Liver (tissue), 9 donors: Measurements from ENCODE around the gene ELOF1. TPM values are rescaled to one million over a fixed set of nuclear protein-coding genes. Genes with fewer than 3 reads are reported as not detected.

Experiments
- DNase-seq: peaks from one replicate; pipeline ENCODE4 v3.0.0-alpha.2; 2017; ENCODE audit warnings: low spot score
- H3K27ac ChIP-seq, 2 donors: one replicate each; pipeline ENCODE4 v1.7.0; 2013; ENCODE audit warnings: inconsistent platforms in 2 of 2, low read length in 2 of 2, control low read depth in 1 of 2, low read depth in 1 of 2, mild to moderate bottlenecking in 1 of 2
- H3K27me3 ChIP-seq, 4 donors: one replicate each; pipeline versions ENCODE4 v1.6.1 to v1.7.0; 2013; ENCODE audit warnings: low read length in 3 of 4, inconsistent platforms in 1 of 4, mild to moderate bottlenecking in 1 of 4, moderate library complexity in 1 of 4; ENCODE audit not compliant: control insufficient read depth in 4 of 4, insufficient read depth in 4 of 4
- H3K36me3 ChIP-seq, 4 donors: one replicate each; pipeline versions ENCODE4 v1.6.1 to v1.7.0; 2013; ENCODE audit warnings: low read length in 3 of 4, mild to moderate bottlenecking in 3 of 4, low read depth in 1 of 4, moderate library complexity in 1 of 4; ENCODE audit not compliant: control insufficient read depth in 4 of 4, insufficient read depth in 3 of 4
- H3K4me1 ChIP-seq, 4 donors: one replicate each; pipeline versions ENCODE4 v1.6.1 to v1.7.0; 2013; ENCODE audit warnings: low read length in 3 of 4, mild to moderate bottlenecking in 3 of 4, moderate library complexity in 1 of 4; ENCODE audit not compliant: control insufficient read depth in 4 of 4, insufficient read depth in 4 of 4
- H3K4me3 ChIP-seq, 3 donors: one replicate each; pipeline versions ENCODE4 v1.6.1 to v1.7.0; 2013; ENCODE audit warnings: low read length in 3 of 3, control low read depth in 1 of 3, low read depth in 1 of 3, mild to moderate bottlenecking in 1 of 3
- H3K9ac ChIP-seq, 2 donors: one replicate each; pipeline ENCODE4 v1.7.0; 2013; ENCODE audit warnings: low read length in 2 of 2, mild to moderate bottlenecking in 2 of 2, moderate library complexity in 2 of 2, control low read depth in 1 of 2, low read depth in 1 of 2
- H3K9me3 ChIP-seq, 4 donors: one replicate each; pipeline versions ENCODE4 v1.6.1 to v1.7.0; 2013; ENCODE audit warnings: low read length in 3 of 4; ENCODE audit not compliant: control insufficient read depth in 4 of 4
- EGR1 ChIP-seq, 2 donors: IDR thresholded peaks; 2 replicates each; pipeline ENCODE4 v1.6.1; 2016 to 2018; ENCODE audit warnings: antibody characterized with exemption in 2 of 2, low read depth in 2 of 2
- FOXA1 ChIP-seq: IDR thresholded peaks from 2 replicates; pipeline ENCODE4 v1.6.1; 2016; ENCODE audit warnings: antibody characterized with exemption
- FOXA2 ChIP-seq: IDR thresholded peaks from 2 replicates; pipeline ENCODE4 v1.6.1; 2016; ENCODE audit warnings: antibody characterized with exemption
- GABPA ChIP-seq, 2 donors: IDR thresholded peaks in 1 of 2; conservative IDR thresholded peaks in 1 of 2; 2 replicates each; pipeline ENCODE4 v1.6.1; 2016; ENCODE audit warnings: antibody characterized with exemption in 2 of 2, mild to moderate bottlenecking in 1 of 2, moderate library complexity in 1 of 2
- HNF4A ChIP-seq, 2 donors: conservative IDR thresholded peaks; 2 replicates each; pipeline ENCODE4 v1.6.1; 2016; ENCODE audit warnings: antibody characterized with exemption in 2 of 2, mild to moderate bottlenecking in 2 of 2
- HNF4G ChIP-seq: IDR thresholded peaks from 2 replicates; pipeline ENCODE4 v1.6.1; 2016; ENCODE audit warnings: antibody characterized with exemption
- JUND ChIP-seq, 2 donors: IDR thresholded peaks; 2 replicates each; pipeline ENCODE4 v1.6.1; 2016; ENCODE audit warnings: antibody characterized with exemption in 2 of 2
- NR2F2 ChIP-seq: IDR thresholded peaks from 2 replicates; pipeline ENCODE4 v1.6.1; 2016; ENCODE audit warnings: antibody characterized with exemption
- RAD21 ChIP-seq, 2 donors: IDR thresholded peaks; 2 replicates each; pipeline ENCODE4 v1.6.1; 2016; ENCODE audit warnings: antibody characterized with exemption in 2 of 2, mild to moderate bottlenecking in 2 of 2
- RXRA ChIP-seq, 2 donors: IDR thresholded peaks; 2 replicates each; pipeline ENCODE4 v1.6.1; 2017 to 2018; ENCODE audit warnings: antibody characterized with exemption in 2 of 2, mild to moderate bottlenecking in 1 of 2
- SP1 ChIP-seq: IDR thresholded peaks from 2 replicates; pipeline ENCODE4 v1.6.1; 2018; ENCODE audit warnings: antibody characterized with exemption, mild to moderate bottlenecking
- TAF1 ChIP-seq: conservative IDR thresholded peaks from 2 replicates; pipeline ENCODE4 v1.6.1; 2016; ENCODE audit warnings: antibody characterized with exemption, mild to moderate bottlenecking
- YY1 ChIP-seq: IDR thresholded peaks from 2 replicates; pipeline ENCODE4 v1.6.1; 2016; ENCODE audit warnings: antibody characterized with exemption, mild to moderate bottlenecking
- WGBS: extraction: QIAGEN DNeasy Blood & Tissue Kit; methylation state at CpG from one replicate; pipeline ENCODE4 v1.1.7; 2013; 5-methylcytosine and 5-hydroxymethylcytosine counted together
- polyA plus RNA-seq, 2 donors: library from polyadenylated mRNA; stranded (reverse) in 1 of 2; unstranded in 1 of 2; fragments of 200-250 nt in 1 of 2; fragments of >200 nt in 1 of 2; fragmentation: Nextera tagmentation in 1 of 2; extraction: Ambion mirVana in 1 of 2; gene quantifications; one replicate each; pipeline versions ENCODE4 v1.2.1 to v1.2.3, GENCODE V29; 2013 to 2015
- total RNA-seq, 2 donors: library from RNA; depleted of rRNA; stranded (reverse); fragments of >200 nt; gene quantifications; one replicate each; pipeline ENCODE4 v1.2.3, GENCODE V29; 2014
- TF ChIP-seq, protein P1 (sequence below): fragments of 150-350 bp; IDR thresholded peaks from 2 replicates; pipeline ENCODE4 v1.5.1; 2017; ENCODE audit warnings: improper control_type of control experiment, low read depth, low read length; ENCODE audit not compliant: missing input control
- TF ChIP-seq, protein P2 (sequence below): IDR thresholded peaks from 2 replicates; pipeline ENCODE4 v1.6.1; 2016; ENCODE audit warnings: antibody characterized with exemption
- TF ChIP-seq, protein P3 (sequence below): IDR thresholded peaks from 2 replicates; pipeline ENCODE4 v1.6.1; 2016; ENCODE audit warnings: antibody characterized with exemption
- donor health status: healthy.
- donor health status: healthy.
- donor health status: healthy.
- donor health status: healthy.
- donor health status: healthy.

Gene ELOF1
- total and polyA plus RNA-seq, 4 donors, result 11.1 to 37.9 (median 24.0) TPM

DNA sequence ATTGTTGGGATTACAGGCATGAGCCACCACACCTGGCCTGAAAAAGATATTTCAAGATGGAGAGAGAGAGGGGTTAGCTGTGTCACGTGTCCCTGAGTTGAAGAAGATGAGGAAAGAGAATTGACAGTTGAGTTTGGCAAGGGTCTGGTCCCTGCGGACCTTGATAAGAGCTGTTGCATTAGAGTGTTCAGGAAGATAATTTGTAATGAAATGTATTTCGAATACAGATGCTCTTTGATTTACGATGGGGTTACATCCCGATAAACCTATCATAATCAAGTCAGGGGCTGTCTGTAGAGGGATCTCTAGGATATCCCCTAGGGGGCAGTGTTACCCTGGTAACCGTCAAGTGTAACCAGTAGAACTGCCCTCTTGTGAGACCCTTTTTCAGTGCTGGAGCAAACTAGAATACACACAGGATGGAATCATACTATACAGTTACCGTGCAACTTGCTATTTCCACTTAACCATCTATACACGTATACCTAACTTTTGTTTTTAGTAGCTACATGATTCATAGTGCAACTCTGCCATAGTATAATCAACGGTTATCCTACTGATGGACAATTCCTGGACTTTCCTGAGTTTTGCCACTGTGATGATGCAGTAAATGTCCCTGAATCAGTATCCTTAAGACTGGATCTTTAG lies 1.5 kb upstream of the ELOF1 start:
- WGBS, result 26% methylated on average over 9 of the region's 9 CpGs
- TF ChIP-seq RAD21 (IDR thresholded peaks at IDR 0.05), result peak; percentile 78 to 83
- TF ChIP-seq, protein P1, sequence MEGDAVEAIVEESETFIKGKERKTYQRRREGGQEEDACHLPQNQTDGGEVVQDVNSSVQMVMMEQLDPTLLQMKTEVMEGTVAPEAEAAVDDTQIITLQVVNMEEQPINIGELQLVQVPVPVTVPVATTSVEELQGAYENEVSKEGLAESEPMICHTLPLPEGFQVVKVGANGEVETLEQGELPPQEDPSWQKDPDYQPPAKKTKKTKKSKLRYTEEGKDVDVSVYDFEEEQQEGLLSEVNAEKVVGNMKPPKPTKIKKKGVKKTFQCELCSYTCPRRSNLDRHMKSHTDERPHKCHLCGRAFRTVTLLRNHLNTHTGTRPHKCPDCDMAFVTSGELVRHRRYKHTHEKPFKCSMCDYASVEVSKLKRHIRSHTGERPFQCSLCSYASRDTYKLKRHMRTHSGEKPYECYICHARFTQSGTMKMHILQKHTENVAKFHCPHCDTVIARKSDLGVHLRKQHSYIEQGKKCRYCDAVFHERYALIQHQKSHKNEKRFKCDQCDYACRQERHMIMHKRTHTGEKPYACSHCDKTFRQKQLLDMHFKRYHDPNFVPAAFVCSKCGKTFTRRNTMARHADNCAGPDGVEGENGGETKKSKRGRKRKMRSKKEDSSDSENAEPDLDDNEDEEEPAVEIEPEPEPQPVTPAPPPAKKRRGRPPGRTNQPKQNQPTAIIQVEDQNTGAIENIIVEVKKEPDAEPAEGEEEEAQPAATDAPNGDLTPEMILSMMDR, result peak; percentile 65
- no peak for TF ChIP-seq FOXA1
- no peak for TF ChIP-seq NR2F2

DNA sequence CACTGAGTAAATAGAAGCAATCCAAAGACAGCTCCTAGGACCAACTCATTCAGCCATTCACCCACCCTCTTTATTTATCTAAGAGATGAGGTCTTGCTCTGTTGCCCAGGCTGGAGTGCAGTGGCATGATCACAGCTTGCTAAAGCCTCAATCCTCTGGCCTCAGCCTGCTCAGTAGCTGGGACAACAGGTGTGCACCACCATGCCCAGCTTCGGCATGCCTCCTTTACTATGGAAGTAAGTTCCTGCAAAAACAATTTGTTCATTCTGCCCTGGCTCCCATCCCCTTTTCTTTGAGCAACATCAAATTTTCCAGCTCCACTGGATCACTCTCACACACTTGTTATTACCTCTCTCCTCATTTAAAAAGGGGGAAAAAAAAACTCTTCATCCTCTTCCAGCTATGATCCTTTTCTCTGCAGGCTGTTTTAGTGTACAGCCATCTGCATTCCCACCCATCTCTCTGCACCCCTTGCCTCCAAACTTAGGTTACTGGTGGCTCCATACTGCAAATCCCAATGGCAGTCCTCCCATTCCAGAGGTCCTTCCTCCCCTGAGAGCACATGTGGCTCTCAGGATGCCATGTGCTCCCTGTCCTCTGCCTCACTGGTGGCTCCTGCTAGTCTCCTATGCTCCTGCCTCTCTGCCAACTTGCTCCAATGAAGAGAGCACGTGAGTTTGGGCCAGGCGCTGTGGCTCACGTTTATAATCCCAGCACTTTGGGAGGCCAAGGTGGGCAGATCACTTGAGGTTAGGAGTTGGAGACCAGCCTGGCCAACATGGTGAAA lies 2.2 kb downstream of the ELOF1 start:
- Histone ChIP-seq H3K27me3 (no peaks in the 10 kb centered on the region), H3K4me1 (peaks cover 4 to 23% (median 14%) of the 10 kb centered on the region in 4 donors), H3K27ac (no peak overlapping the region), H3K9me3 (no peaks in the 10 kb centered on the region), H3K4me3 (no peak overlapping the region), H3K36me3 (peaks cover 4 to 27% (median 6%) of the 10 kb centered on the region in 4 donors), H3K9ac (no peak overlapping the region)
- TF ChIP-seq, protein P2, sequence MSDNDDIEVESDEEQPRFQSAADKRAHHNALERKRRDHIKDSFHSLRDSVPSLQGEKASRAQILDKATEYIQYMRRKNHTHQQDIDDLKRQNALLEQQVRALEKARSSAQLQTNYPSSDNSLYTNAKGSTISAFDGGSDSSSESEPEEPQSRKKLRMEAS, result no peak
- TF ChIP-seq HNF4A (conservative IDR thresholded peaks at IDR 0.05) (no peak), HNF4G (no peak), YY1 (no peak), EGR1 (IDR thresholded peaks at IDR 0.05; ENCODE audit: low read depth in 2 of 2) (no peak), TAF1 (no peak), GABPA (IDR thresholded peaks at IDR 0.05 in 1 of 2, conservative IDR thresholded peaks at IDR 0.05 in 1 of 2) (no peak), JUND (IDR thresholded peaks at IDR 0.05) (no peak)
- WGBS, result 92% methylated on average over 4 of the region's 4 CpGs
- no peak for DNase-seq

More for the DNA sequence above, 1.5 kb upstream of the ELOF1 start:
- Histone ChIP-seq H3K9ac (no peak overlapping the region), H3K36me3 (peaks cover 0 to 4% (median 0%) of the 10 kb centered on the region in 4 donors), H3K4me3 (no peak overlapping the region), H3K27me3 (no peaks in the 10 kb centered on the region), H3K27ac (no peak overlapping the region), H3K4me1 (peaks cover 4 to 23% (median 14%) of the 10 kb centered on the region in 4 donors), H3K9me3 (no peaks in the 10 kb centered on the region)
- peak; percentile 73 for DNase-seq

DNA sequence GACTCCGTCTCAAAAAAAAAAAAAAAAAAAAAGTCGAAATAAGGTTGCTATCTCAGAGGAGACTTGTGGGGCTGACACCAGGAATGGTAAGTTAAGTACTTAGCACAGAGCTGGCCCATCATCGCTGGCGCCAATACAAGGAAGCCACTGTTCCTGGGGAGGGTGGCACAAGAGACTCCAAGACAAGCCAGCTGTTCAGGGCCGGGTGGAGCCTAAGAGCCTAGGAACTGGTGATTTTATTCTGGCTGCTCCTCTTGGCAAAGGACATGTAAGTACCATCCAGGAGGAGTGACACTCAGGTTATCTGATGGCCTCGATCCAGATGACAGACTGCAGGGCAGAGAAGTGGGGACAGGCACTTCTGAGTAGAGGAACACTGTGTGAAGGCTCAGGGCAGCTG lies 3.8 kb downstream of the ELOF1 start:
- no peaks in the 10 kb centered on the region for H3K9me3 ChIP-seq
- H3K4me3 ChIP-seq, result no peak overlapping the region
- peaks cover 4 to 27% (median 6%) of the 10 kb centered on the region in 4 donors for H3K36me3 ChIP-seq
- peaks cover 4 to 16% (median 12%) of the 10 kb centered on the region in 4 donors for H3K4me1 ChIP-seq
- DNase-seq, result no peak
- H3K9ac ChIP-seq, result no peak overlapping the region
- TF ChIP-seq, protein P2, result no peak
- TF ChIP-seq JUND (IDR thresholded peaks at IDR 0.05) (no peak), HNF4A (conservative IDR thresholded peaks at IDR 0.05) (no peak), FOXA2 (no peak), GABPA (IDR thresholded peaks at IDR 0.05 in 1 of 2, conservative IDR thresholded peaks at IDR 0.05 in 1 of 2) (no peak), RXRA (IDR thresholded peaks at IDR 0.05) (no peak), SP1 (no peak)
- TF ChIP-seq, protein P1, result no peak
- TF ChIP-seq, protein P3, sequence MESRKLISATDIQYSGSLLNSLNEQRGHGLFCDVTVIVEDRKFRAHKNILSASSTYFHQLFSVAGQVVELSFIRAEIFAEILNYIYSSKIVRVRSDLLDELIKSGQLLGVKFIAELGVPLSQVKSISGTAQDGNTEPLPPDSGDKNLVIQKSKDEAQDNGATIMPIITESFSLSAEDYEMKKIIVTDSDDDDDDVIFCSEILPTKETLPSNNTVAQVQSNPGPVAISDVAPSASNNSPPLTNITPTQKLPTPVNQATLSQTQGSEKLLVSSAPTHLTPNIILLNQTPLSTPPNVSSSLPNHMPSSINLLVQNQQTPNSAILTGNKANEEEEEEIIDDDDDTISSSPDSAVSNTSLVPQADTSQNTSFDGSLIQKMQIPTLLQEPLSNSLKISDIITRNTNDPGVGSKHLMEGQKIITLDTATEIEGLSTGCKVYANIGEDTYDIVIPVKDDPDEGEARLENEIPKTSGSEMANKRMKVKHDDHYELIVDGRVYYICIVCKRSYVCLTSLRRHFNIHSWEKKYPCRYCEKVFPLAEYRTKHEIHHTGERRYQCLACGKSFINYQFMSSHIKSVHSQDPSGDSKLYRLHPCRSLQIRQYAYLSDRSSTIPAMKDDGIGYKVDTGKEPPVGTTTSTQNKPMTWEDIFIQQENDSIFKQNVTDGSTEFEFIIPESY, result no peak
- 87% methylated on average over 6 of the region's 6 CpGs for WGBS
- no peak overlapping the region for H3K27ac ChIP-seq
- H3K27me3 ChIP-seq, result no peaks in the 10 kb centered on the region
